Measurements from ENCODE around the gene ENKUR. TPM values are rescaled to one million over a fixed set of nuclear protein-coding genes. Genes with fewer than 3 reads are reported as not detected.

Gene ENKUR
- total and polyA plus RNA-seq, 2 experiments from 2014 or later, result 0.44 TPM; not detected in 1

DNA sequence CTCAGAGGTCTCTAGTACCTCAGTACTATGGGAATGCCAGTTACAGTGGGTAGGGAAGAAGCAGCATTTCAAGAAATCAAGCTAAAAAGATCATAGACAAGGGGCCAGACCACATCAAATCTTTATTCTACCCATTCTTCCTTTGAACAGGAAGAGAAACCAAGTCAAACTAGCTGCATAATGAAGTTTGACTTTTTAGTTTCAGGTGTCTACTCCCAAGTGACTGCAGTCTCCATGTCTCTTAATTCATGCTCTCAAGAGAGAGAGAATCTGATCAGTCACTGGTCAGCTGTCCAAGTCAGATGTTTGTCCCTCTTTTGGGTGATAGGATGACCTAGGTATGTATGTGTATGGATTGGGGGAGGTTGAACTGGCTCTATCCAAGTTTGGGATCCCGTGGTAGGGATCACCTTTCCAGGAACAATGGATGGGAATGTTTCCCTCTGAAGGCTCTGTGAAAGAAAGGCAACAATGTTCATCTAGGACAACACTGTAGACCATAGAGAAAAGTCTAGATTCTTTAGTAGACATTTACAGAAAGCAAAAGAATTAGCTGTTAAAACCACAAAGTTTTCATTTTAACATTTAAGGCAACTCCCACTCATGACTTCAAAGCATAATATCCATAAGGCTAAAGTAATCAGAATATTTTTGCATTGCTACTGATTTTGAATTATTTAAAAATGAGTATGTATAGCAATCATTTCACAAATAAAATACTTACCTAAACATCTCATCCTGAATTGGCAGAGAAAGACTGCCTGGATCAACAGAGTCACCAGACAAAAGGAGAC, 33.4 kb downstream of the ENKUR start (continued):
- TF ChIP-seq CREB1 (CRISPR knock-in tag; IDR thresholded peaks at IDR 0.05; ENCODE audit: low read depth) (no peak), POLR2AphosphoS5 (IDR thresholded peaks at IDR 0.05; ENCODE audit: low read depth) (no peak), CTCF (conservative IDR thresholded peaks at IDR 0.05; ENCODE audit: low read depth in 2 of 2) (no peak)
- TF ChIP-seq, protein P1, sequence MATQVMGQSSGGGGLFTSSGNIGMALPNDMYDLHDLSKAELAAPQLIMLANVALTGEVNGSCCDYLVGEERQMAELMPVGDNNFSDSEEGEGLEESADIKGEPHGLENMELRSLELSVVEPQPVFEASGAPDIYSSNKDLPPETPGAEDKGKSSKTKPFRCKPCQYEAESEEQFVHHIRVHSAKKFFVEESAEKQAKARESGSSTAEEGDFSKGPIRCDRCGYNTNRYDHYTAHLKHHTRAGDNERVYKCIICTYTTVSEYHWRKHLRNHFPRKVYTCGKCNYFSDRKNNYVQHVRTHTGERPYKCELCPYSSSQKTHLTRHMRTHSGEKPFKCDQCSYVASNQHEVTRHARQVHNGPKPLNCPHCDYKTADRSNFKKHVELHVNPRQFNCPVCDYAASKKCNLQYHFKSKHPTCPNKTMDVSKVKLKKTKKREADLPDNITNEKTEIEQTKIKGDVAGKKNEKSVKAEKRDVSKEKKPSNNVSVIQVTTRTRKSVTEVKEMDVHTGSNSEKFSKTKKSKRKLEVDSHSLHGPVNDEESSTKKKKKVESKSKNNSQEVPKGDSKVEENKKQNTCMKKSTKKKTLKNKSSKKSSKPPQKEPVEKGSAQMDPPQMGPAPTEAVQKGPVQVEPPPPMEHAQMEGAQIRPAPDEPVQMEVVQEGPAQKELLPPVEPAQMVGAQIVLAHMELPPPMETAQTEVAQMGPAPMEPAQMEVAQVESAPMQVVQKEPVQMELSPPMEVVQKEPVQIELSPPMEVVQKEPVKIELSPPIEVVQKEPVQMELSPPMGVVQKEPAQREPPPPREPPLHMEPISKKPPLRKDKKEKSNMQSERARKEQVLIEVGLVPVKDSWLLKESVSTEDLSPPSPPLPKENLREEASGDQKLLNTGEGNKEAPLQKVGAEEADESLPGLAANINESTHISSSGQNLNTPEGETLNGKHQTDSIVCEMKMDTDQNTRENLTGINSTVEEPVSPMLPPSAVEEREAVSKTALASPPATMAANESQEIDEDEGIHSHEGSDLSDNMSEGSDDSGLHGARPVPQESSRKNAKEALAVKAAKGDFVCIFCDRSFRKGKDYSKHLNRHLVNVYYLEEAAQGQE (IDR thresholded peaks at IDR 0.05; ENCODE audit: unreplicated experiment), result no peak

- Histone ChIP-seq H3K4me2 (no peak overlapping the region), H3K4me1 (ENCODE audit: insufficient read depth) (no peaks in the 10 kb centered on the region), H3K36me3 (ENCODE audit: insufficient read depth) (no peaks in the 10 kb centered on the region), H4K20me1 (replicated peaks; ENCODE audit: insufficient read depth) (no peaks in the 10 kb centered on the region), H3K79me2 (replicated peaks; ENCODE audit: insufficient read depth) (no peaks in the 10 kb centered on the region), H3F3A (replicated peaks; ENCODE audit: low read depth) (no peaks in the 10 kb centered on the region), H2AFZ (no peak overlapping the region), H3K27ac (ENCODE audit: low read depth) (no peak overlapping the region), H3K9me2 (ENCODE audit: insufficient read depth) (peaks cover 8% of the 10 kb centered on the region; the same call in 1 of the 2 replicates), H3K4me3 (no peak overlapping the region), H3K27me3 (ENCODE audit: insufficient read depth) (no peaks in the 10 kb centered on the region)
- Mint-ChIP-seq H3K9me3 (no peaks in the 10 kb centered on the region; the same call in 2 of the 3 replicates), H3K27ac (no peak overlapping the region), H3K27me3 (ENCODE audit: insufficient read depth, low read depth, poor library complexity) (peaks cover 2% of the 10 kb centered on the region), H3K36me3 (ENCODE audit: low read depth) (no peaks in the 10 kb centered on the region), H3K4me1 (peaks cover 3% of the 10 kb centered on the region; the same call in 2 of the 3 replicates), H3K4me3 (no peak overlapping the region)
- DNase-seq (ENCODE audit: low spot score) (no peak), ATAC-seq (no peak)
- TF ChIP-seq CTCF (conservative IDR thresholded peaks at IDR 0.05; ENCODE audit: low read depth in 2 of 2) (no peak), STAT1 (IDR thresholded peaks at IDR 0.05; ENCODE audit: unreplicated experiment) (no peak), ZNF114 (CRISPR knock-in tag; IDR thresholded peaks at IDR 0.05) (no peak), JUNB (IDR thresholded peaks at IDR 0.05; ENCODE audit: unreplicated experiment) (no peak), EZH2phosphoT487 (IDR thresholded peaks at IDR 0.05; ENCODE audit: unreplicated experiment) (no peak), NANOG (IDR thresholded peaks at IDR 0.05; ENCODE audit: borderline replicate concordance) (no peak), EZH2 (IDR thresholded peaks at IDR 0.05; ENCODE audit: low read depth, unreplicated experiment) (no peak), CREB1 (CRISPR knock-in tag; IDR thresholded peaks at IDR 0.05; ENCODE audit: low read depth) (no peak), ZNF331 (CRISPR knock-in tag; IDR thresholded peaks at IDR 0.05; ENCODE audit: low read depth) (no peak), POLR2AphosphoS5 (IDR thresholded peaks at IDR 0.05; ENCODE audit: low read depth) (no peak)
- TF ChIP-seq, protein P2, sequence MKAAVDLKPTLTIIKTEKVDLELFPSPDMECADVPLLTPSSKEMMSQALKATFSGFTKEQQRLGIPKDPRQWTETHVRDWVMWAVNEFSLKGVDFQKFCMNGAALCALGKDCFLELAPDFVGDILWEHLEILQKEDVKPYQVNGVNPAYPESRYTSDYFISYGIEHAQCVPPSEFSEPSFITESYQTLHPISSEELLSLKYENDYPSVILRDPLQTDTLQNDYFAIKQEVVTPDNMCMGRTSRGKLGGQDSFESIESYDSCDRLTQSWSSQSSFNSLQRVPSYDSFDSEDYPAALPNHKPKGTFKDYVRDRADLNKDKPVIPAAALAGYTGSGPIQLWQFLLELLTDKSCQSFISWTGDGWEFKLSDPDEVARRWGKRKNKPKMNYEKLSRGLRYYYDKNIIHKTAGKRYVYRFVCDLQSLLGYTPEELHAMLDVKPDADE (IDR thresholded peaks at IDR 0.05), result no peak
- TF ChIP-seq, protein P1 (IDR thresholded peaks at IDR 0.05; ENCODE audit: unreplicated experiment), result no peak
Observed at GRCh38 chr10:24981161-24981710, 34.7 kb downstream of the ENKUR start.

Measured in GM23338 (cell line).